CD4-positive, alpha-beta T cell (primary cell): ENCODE results near the gene PIGX. TPM values are rescaled to one million over a fixed set of nuclear protein-coding genes. Genes with fewer than 3 reads are reported as not detected.

ENCODE experiments used
- ATAC-seq: fragments of 200-7000 bp; cut with Tn5 transposase; one replicate; pipeline ENCODE4 v1.10.0; 2022; ENCODE audit warnings: mild to moderate bottlenecking; ENCODE audit not compliant: poor library complexity
- CTCF ChIA-PET: fragments of 350-600 bp; sonication (Branson Sonifier 250); formaldehyde crosslinking; loops from one replicate; lab custom pipeline; 2021; ENCODE audit warnings: antibody characterized with exemption, inconsistent platforms; lab: Charles Lee
- POLR2A ChIA-PET: fragments of 350-600 bp; sonication (Branson Sonifier 250); formaldehyde crosslinking; loops from one replicate; lab custom pipeline; 2021; ENCODE audit warnings: antibody characterized with exemption, inconsistent platforms; lab: Charles Lee
- DNase-seq, 14 experiments: peaks; one replicate each; pipeline ENCODE4 v3.0.0-alpha.2; 2013 to 2020; ENCODE audit warnings: mixed read lengths in 2 of 14
- H3K27ac ChIP-seq, 2 donors: one replicate each; pipeline versions ENCODE4 v1.5.1 to v1.7.0; 2013; ENCODE audit warnings: low read length in 2 of 2, low read depth in 1 of 2, mild to moderate bottlenecking in 1 of 2
- H3K27me3 ChIP-seq, 2 experiments: 1 replicate in 1 of 2; 2 replicates in 1 of 2; pipeline versions ENCODE4 v1.6.1 to v1.7.0; 2013; ENCODE audit warnings: low read length in 2 of 2, control low read depth in 1 of 2, mild to moderate bottlenecking in 1 of 2, moderate library complexity in 1 of 2; ENCODE audit not compliant: insufficient read depth in 2 of 2, control insufficient read depth in 1 of 2
- H3K36me3 ChIP-seq: one replicate; pipeline ENCODE4 v1.6.1; 2013; ENCODE audit warnings: low read length, control low read depth; ENCODE audit not compliant: insufficient read depth
- H3K4me1 ChIP-seq: one replicate; pipeline ENCODE4 v1.6.1; 2013; ENCODE audit warnings: low read length, control low read depth; ENCODE audit not compliant: insufficient read depth
- H3K4me3 ChIP-seq: one replicate; pipeline ENCODE4 v1.5.1; 2013; ENCODE audit warnings: mild to moderate bottlenecking, low read length, moderate library complexity
- H3K9me3 ChIP-seq, 2 experiments: 1 replicate in 1 of 2; 2 replicates in 1 of 2; pipeline versions ENCODE4 v1.6.1 to v1.7.0; 2013; ENCODE audit warnings: low read length in 2 of 2, mild to moderate bottlenecking in 2 of 2, control low read depth in 1 of 2, moderate library complexity in 1 of 2; ENCODE audit not compliant: control insufficient read depth in 1 of 2, insufficient read depth in 1 of 2
- H3K27ac Mint-ChIP-seq: one replicate; pipeline ENCODE4 v1.8.0; 2020; ENCODE audit warnings: mixed read lengths
- H3K27me3 Mint-ChIP-seq: one replicate; pipeline ENCODE4 v1.8.0; 2021; ENCODE audit warnings: mixed read lengths
- H3K36me3 Mint-ChIP-seq: one replicate; pipeline ENCODE4 v1.8.0; 2021; ENCODE audit warnings: low read depth, mixed read lengths
- H3K4me1 Mint-ChIP-seq: one replicate; pipeline ENCODE4 v1.8.0; 2021; ENCODE audit warnings: low read depth, mixed read lengths
- H3K4me3 Mint-ChIP-seq: one replicate; pipeline ENCODE4 v1.8.0; 2020; ENCODE audit warnings: mild to moderate bottlenecking, mixed read lengths
- H3K9me3 Mint-ChIP-seq: one replicate; pipeline ENCODE4 v1.8.0; 2020; ENCODE audit warnings: mixed read lengths
- CTCF ChIP-seq: fragments of 200-600 bp; IDR thresholded peaks from one replicate; pipeline ENCODE4 v1.8.0; 2022; ENCODE audit warnings: antibody characterized with exemption, mild to moderate bottlenecking
- intact Hi-C, 2 experiments: fragments of 100-400 bp; cut with DNase I in 1 of 2; cut with micrococcal nuclease in 1 of 2; formaldehyde crosslinking; loops; one replicate each; pipeline versions ENCODE4 v1.15.1 to v1.9.0; 2023 to 2025; cut with DNase I, micrococcal nuclease
- total RNA-seq, 174 experiments: library from RNA in 2 of 174; stranded (reverse) in 2 of 174; gene quantifications; one replicate each; pipeline ENCODE4 v1.2.3 and lab custom pipeline; 2021 to 2026

Gene PIGX
- total RNA-seq, 2 experiments from 2014 or later = 13.3 to 13.9 TPM

GRCh38 chr3:196771067-196771466 is 58.9 kb downstream of the PIGX start:
- peak overlapping the region; percentile 52 for H3K27ac Mint-ChIP-seq
- Histone ChIP-seq H3K27me3 (no peaks in the 10 kb centered on the region), H3K36me3 (peaks cover 9% of the 10 kb centered on the region), H3K27ac (no peak overlapping the region), H3K4me1 (peaks cover 37% of the 10 kb centered on the region), H3K9me3 (no peaks in the 10 kb centered on the region), H3K4me3 (no peak overlapping the region)
- H3K9me3 Mint-ChIP-seq = no peaks in the 10 kb centered on the region
- DNase-seq (no peak), ATAC-seq (no peak)
- no peak overlapping the region for H3K4me3 Mint-ChIP-seq
- intact Hi-C loops = no loop called here
- peaks cover 24% of the 10 kb centered on the region for H3K36me3 Mint-ChIP-seq
- CTCF ChIA-PET = interaction anchor here (0.5 kb wide), 1 partner anchor 90 kb away, joined by 4 read pairs; no protein-coding TSS in a partner anchor
- no peak for TF ChIP-seq CTCF
- H3K27me3 Mint-ChIP-seq = no peaks in the 10 kb centered on the region
- peaks cover 70% of the 10 kb centered on the region for H3K4me1 Mint-ChIP-seq
- POLR2A ChIA-PET = no interaction called here

- no peaks in the 10 kb centered on the region for H3K9me3 Mint-ChIP-seq
- peak overlapping the region; percentile 52 for H3K27ac Mint-ChIP-seq
- ATAC-seq (no peak), DNase-seq (no peak)
- Histone ChIP-seq H3K4me1 (peaks cover 37% of the 10 kb centered on the region), H3K27ac (no peak overlapping the region), H3K9me3 (no peaks in the 10 kb centered on the region), H3K27me3 (no peaks in the 10 kb centered on the region), H3K36me3 (peaks cover 9% of the 10 kb centered on the region), H3K4me3 (no peak overlapping the region)
- H3K4me3 Mint-ChIP-seq = peak overlapping the region; percentile 5
- intact Hi-C loops = no loop called here
- H3K36me3 Mint-ChIP-seq = peaks cover 26% of the 10 kb centered on the region
- H3K27me3 Mint-ChIP-seq = no peaks in the 10 kb centered on the region
- CTCF ChIA-PET = no interaction called here
- H3K4me1 Mint-ChIP-seq = peaks cover 68% of the 10 kb centered on the region
- no peak for TF ChIP-seq CTCF
- POLR2A ChIA-PET = no interaction called here
Observed at GRCh38 chr3:196772102-196772501, 59.9 kb downstream of the PIGX start.

- Histone ChIP-seq H3K27me3 (no peaks in the 10 kb centered on the region), H3K4me1 (peaks cover 37% of the 10 kb centered on the region), H3K36me3 (peaks cover 14% of the 10 kb centered on the region), H3K27ac (no peak overlapping the region), H3K9me3 (no peaks in the 10 kb centered on the region), H3K4me3 (no peak overlapping the region)
- H3K36me3 Mint-ChIP-seq = peaks cover 27% of the 10 kb centered on the region
- DNase-seq = no peak
- TF ChIP-seq CTCF = no peak
- peaks cover 69% of the 10 kb centered on the region for H3K4me1 Mint-ChIP-seq
- H3K4me3 Mint-ChIP-seq = no peak overlapping the region
- H3K27me3 Mint-ChIP-seq = no peaks in the 10 kb centered on the region
- ChIA-PET POLR2A (no interaction called here), CTCF (no interaction called here)
- intact Hi-C loops = no loop called here
- no peaks in the 10 kb centered on the region for H3K9me3 Mint-ChIP-seq
- H3K27ac Mint-ChIP-seq = peak overlapping the region; percentile 52
- ATAC-seq = no peak
Observed at GRCh38 chr3:196772897-196773296, 60.7 kb downstream of the PIGX start.
